Right kidney (tissue), 1 donor: ENCODE results near the gene PEX7.
"Not testable (repeated sequence)": the region's sequence is repeated elsewhere in the genome, so short reads cannot be mapped to it uniquely, and the experiment has no call there.

Source experiments
- DNase-seq: peaks from one replicate; pipeline ENCODE4 v3.0.0-alpha.2; 2016

Gene PEX7

GRCh38 chr6:136789440-136789839 is 33.0 kb upstream of the PEX7 start:
- DNase-seq = not testable (repeated sequence)

GRCh38 chr6:136790411-136791295 is 31.7 kb upstream of the PEX7 start:
- no peak for DNase-seq

GRCh38 chr6:136791296-136792094 is 30.9 kb upstream of the PEX7 start:
- DNase-seq = peak; percentile 84

- peak; percentile 83 for DNase-seq
Observed at GRCh38 chr6:136792095-136792409, 30.3 kb upstream of the PEX7 start.

GRCh38 chr6:136792410-136793262 is 29.8 kb upstream of the PEX7 start, which contains the start of gene MAP3K5:
Gene MAP3K5 (minus strand): TSS chr6:136792477. CDS start chr6:136792157, 320 bp downstream.
- peak; percentile 97 for DNase-seq

GRCh38 chr6:136793363-136793762 is 29.0 kb upstream of the PEX7 start:
- DNase-seq = no peak

GRCh38 chr6:136795386-136795785 is 27.0 kb upstream of the PEX7 start:
- DNase-seq = no peak

- no peak for DNase-seq
Observed at GRCh38 chr6:136795996-136796395, 26.4 kb upstream of the PEX7 start.

GRCh38 chr6:136798044-136798443 is 24.3 kb upstream of the PEX7 start:
- DNase-seq = no peak

- no peak for DNase-seq
Observed at GRCh38 chr6:136801581-136801980, 20.8 kb upstream of the PEX7 start.

GRCh38 chr6:136803608-136804007 is 18.8 kb upstream of the PEX7 start:
- no peak for DNase-seq

- DNase-seq = no peak
Observed at GRCh38 chr6:136809091-136809860, 13.1 kb upstream of the PEX7 start.

GRCh38 chr6:136811272-136811671 is 11.1 kb upstream of the PEX7 start:
- no peak for DNase-seq

GRCh38 chr6:136812174-136812573 is 10.2 kb upstream of the PEX7 start:
- no peak for DNase-seq

GRCh38 chr6:136815608-136816007 is 6.8 kb upstream of the PEX7 start:
- DNase-seq = not testable (repeated sequence)

GRCh38 chr6:136816656-136817055 is 5.7 kb upstream of the PEX7 start:
- no peak for DNase-seq

GRCh38 chr6:136820561-136820960 is 1.8 kb upstream of the PEX7 start:
- DNase-seq = no peak

- DNase-seq = peak; percentile 79
Observed at GRCh38 chr6:136822046-136822375, 381 bp upstream of the PEX7 start.

GRCh38 chr6:136823128-136823660 is 802 bp downstream of the PEX7 start:
- no peak for DNase-seq

GRCh38 chr6:136826216-136826615 is 3.8 kb downstream of the PEX7 start:
- DNase-seq = no peak

- DNase-seq = no peak
Observed at GRCh38 chr6:136831873-136832562, 9.6 kb downstream of the PEX7 start.
